ENCODE measurements around the gene NEB.
A peak's percentile ranks its signal among the peaks of the same experiment; 100 is the strongest.
"Not testable (repeated sequence)": the region's sequence is repeated elsewhere in the genome, so short reads cannot be mapped to it uniquely, and the experiment has no call there.

The NEB gene

DNA sequence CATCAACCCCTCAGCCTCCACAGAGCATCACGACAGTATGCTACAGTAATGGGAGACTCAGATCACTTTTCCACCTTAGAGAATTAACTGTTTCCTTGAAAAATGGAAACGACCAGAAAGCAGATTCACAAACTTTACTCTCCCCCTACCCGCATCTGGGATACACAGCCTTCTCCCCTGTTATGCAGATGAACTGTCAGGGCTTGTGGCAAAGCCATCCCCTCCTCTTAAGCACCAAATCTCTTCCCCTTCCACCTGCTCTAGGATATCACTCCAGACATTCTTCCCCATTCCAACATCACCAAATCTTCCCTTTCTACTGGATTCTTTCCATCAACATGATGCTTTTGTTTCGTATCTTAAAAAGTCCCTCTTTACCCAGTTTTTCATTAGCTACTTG is 26.4 kb downstream of the NEB start:
- Mint-ChIP-seq H3K4me1 (peaks cover 6% of the 10 kb centered on the region), H3K9me3 (no peaks in the 10 kb centered on the region), H3K36me3 (no peaks in the 10 kb centered on the region), H3K4me3 (no peak overlapping the region), H3K27me3 (no peaks in the 10 kb centered on the region), H3K27ac (no peak overlapping the region)
- DNase-seq (ENCODE audit: low spot score in 2 of 2) (no peak), ATAC-seq (ENCODE audit: low read depth) (no peak)

DNA sequence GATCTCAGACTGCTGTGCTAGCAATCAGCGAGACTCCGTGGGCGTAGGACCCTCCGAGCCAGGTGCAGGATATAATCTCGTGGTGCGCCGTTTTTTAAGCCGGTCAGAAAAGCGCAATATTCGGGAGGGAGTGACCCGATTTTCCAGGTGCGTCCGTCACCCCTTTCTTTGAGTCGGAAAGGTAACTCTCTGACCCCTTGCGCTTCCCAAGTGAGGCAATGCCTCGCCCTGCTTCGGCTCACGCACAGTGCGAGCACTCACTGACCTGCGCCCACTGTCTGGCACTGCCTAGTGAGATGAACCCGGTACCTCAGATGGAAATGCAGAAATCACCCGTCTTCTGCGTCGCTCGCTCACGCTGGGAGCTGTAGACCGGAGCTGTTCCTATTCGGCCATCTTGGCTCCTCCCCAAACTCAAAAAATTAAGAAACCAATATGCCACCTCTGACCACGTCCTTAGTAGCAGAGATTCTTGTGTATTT is 29.8 kb downstream of the NEB start:
- not testable (repeated sequence) for H3K36me3 Mint-ChIP-seq; ATAC-seq (ENCODE audit: low read depth); DNase-seq (ENCODE audit: low spot score in 2 of 2); H3K27me3 Mint-ChIP-seq; H3K9me3 Mint-ChIP-seq; H3K27ac Mint-ChIP-seq; H3K4me3 Mint-ChIP-seq; H3K4me1 Mint-ChIP-seq

- H3K4me3 Mint-ChIP-seq; H3K4me1 Mint-ChIP-seq; H3K27ac Mint-ChIP-seq; H3K9me3 Mint-ChIP-seq; DNase-seq (ENCODE audit: low spot score in 2 of 2); H3K27me3 Mint-ChIP-seq; H3K36me3 Mint-ChIP-seq; ATAC-seq (ENCODE audit: low read depth): not testable (repeated sequence)
These were observed 36.1 kb downstream of the NEB start for GRCh38 chr2:151698134-151698533.

GRCh38 chr2:151695778-151696177 is 38.5 kb downstream of the NEB start:
- DNase-seq (ENCODE audit: low spot score in 2 of 2) (no peak), ATAC-seq (ENCODE audit: low read depth) (no peak)
- Mint-ChIP-seq H3K36me3 (no peaks in the 10 kb centered on the region), H3K27ac (no peak overlapping the region), H3K9me3 (no peaks in the 10 kb centered on the region), H3K4me1 (peaks cover 4% of the 10 kb centered on the region), H3K27me3 (no peaks in the 10 kb centered on the region), H3K4me3 (no peak overlapping the region)

DNA sequence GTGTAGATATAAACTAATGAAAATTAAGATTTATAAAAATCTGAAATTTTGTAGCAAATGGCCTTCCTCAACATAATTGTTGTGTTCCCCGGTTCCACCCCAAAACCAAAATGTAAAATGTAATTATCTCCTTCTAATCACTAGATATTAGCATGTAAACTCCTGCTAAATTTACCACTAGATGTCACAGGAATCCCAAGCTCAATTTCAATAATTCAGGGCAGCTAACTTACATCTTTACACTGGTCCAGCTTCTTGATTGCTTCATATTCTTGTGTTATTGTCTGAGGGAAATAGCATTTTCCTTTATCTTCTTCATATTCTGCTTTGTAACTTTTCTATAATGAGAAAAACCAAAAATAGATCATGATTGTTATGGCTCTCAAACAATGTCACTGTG is 42.6 kb downstream of the NEB start:
- H3K27ac Mint-ChIP-seq = no peak overlapping the region
- peaks cover 4% of the 10 kb centered on the region for H3K4me1 Mint-ChIP-seq
- DNase-seq (ENCODE audit: low spot score in 2 of 2) (no peak), ATAC-seq (ENCODE audit: low read depth) (peak; percentile 26)
- H3K36me3 Mint-ChIP-seq = no peaks in the 10 kb centered on the region
- H3K4me3 Mint-ChIP-seq = no peak overlapping the region
- H3K27me3 Mint-ChIP-seq = no peaks in the 10 kb centered on the region
- H3K9me3 Mint-ChIP-seq = no peaks in the 10 kb centered on the region

DNA sequence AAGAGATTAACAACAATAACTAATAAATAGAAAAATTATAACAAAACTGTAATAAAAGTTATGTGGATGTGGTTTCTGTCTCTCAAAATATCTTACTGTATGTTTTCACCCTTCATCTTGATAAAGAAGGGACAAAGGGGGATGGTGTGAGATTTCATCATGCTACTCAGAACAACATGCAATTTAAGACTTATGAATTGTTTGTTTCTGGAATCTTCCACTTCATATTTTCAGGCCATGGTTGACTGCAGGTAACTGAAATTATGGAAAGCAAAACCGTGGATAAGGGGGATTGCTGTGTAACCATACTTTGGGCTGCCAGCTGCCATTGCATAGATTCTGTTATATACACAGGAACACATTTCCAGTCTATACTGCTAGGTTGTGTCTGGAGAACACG is 45.6 kb downstream of the NEB start:
- H3K27me3 Mint-ChIP-seq = no peaks in the 10 kb centered on the region
- H3K4me3 Mint-ChIP-seq = no peak overlapping the region
- no peaks in the 10 kb centered on the region for H3K9me3 Mint-ChIP-seq
- DNase-seq (ENCODE audit: low spot score in 2 of 2) = no peak
- peaks cover 1% of the 10 kb centered on the region for H3K36me3 Mint-ChIP-seq
- ATAC-seq (ENCODE audit: low read depth) = no peak
- no peaks in the 10 kb centered on the region for H3K4me1 Mint-ChIP-seq
- no peak overlapping the region for H3K27ac Mint-ChIP-seq

GRCh38 chr2:151682459-151683003 is 51.7 kb downstream of the NEB start:
- DNase-seq (ENCODE audit: low spot score in 2 of 2) = no peak
- Mint-ChIP-seq H3K27me3 (no peaks in the 10 kb centered on the region), H3K27ac (no peak overlapping the region), H3K4me1 (no peaks in the 10 kb centered on the region), H3K4me3 (no peak overlapping the region), H3K36me3 (peaks cover 4% of the 10 kb centered on the region), H3K9me3 (no peaks in the 10 kb centered on the region)
- no peak for ATAC-seq (ENCODE audit: low read depth)

DNA sequence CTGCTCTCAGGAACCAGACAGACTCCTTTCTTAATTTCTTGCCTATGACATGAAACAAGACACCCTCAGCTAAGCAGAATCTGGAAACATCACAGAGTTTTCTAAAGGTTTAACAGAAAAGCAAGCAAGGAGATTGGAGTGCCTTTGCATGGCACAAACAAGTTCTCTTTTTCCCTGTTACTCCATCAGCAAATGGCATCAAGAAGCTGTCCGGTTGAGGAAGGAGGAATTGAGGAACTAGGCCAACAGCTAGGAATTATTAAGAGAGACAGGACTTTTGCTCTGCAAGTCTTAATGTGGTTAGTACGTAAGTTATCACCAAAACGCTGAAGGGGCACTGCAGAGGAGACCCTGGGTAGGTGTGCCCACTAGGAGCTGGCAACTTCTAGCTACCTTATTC is 53.2 kb downstream of the NEB start:
- DNase-seq (ENCODE audit: low spot score in 2 of 2) = no peak
- no peak for ATAC-seq (ENCODE audit: low read depth)
- Mint-ChIP-seq H3K4me1 (peaks cover 5% of the 10 kb centered on the region), H3K36me3 (peaks cover 6% of the 10 kb centered on the region), H3K27ac (no peak overlapping the region), H3K4me3 (no peak overlapping the region), H3K9me3 (no peaks in the 10 kb centered on the region), H3K27me3 (no peaks in the 10 kb centered on the region)

GRCh38 chr2:151679994-151680393 is 54.3 kb downstream of the NEB start:
- Mint-ChIP-seq H3K4me1 (peaks cover 5% of the 10 kb centered on the region), H3K36me3 (peaks cover 6% of the 10 kb centered on the region), H3K9me3 (no peaks in the 10 kb centered on the region), H3K27me3 (no peaks in the 10 kb centered on the region), H3K4me3 (no peak overlapping the region), H3K27ac (no peak overlapping the region)
- ATAC-seq (ENCODE audit: low read depth) (no peak), DNase-seq (ENCODE audit: low spot score in 2 of 2) (no peak)

- no peak for DNase-seq (ENCODE audit: low spot score in 2 of 2)
- no peak for ATAC-seq (ENCODE audit: low read depth)
- Mint-ChIP-seq H3K4me1 (peaks cover 5% of the 10 kb centered on the region), H3K27me3 (no peaks in the 10 kb centered on the region), H3K4me3 (no peak overlapping the region), H3K27ac (no peak overlapping the region), H3K36me3 (peaks cover 6% of the 10 kb centered on the region), H3K9me3 (no peaks in the 10 kb centered on the region)
These were observed 55.4 kb downstream of the NEB start for GRCh38 chr2:151678849-151679248.

- peaks cover 19% of the 10 kb centered on the region for H3K4me1 Mint-ChIP-seq
- ATAC-seq (ENCODE audit: low read depth) (no peak), DNase-seq (ENCODE audit: low spot score in 2 of 2) (no peak)
- H3K4me3 Mint-ChIP-seq = no peak overlapping the region
- no peaks in the 10 kb centered on the region for H3K9me3 Mint-ChIP-seq
- H3K27ac Mint-ChIP-seq = no peak overlapping the region
- peaks cover 1% of the 10 kb centered on the region for H3K27me3 Mint-ChIP-seq
- H3K36me3 Mint-ChIP-seq = peaks cover 13% of the 10 kb centered on the region
These were observed 61.3 kb downstream of the NEB start for GRCh38 chr2:151673016-151673415.

DNA sequence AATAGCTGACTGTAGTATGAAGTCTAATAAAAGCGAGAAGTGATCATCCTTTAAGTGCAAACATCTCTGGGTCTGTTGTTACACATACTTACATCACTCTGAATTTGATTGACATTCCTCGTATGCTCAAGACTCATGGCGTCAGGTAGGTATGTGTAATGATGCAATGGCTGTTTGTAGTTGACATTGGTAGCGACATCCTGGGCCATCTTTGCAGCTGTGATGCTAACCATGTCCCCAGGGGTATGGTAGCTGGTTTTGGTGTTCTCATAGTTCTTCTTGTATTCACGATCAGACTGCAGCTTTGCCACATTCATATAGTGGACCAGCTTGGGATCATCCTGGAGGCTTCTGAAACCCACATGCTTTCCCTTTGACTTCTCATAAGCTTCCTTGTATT is 62.0 kb downstream of the NEB start:
- Mint-ChIP-seq H3K4me1 (peaks cover 19% of the 10 kb centered on the region), H3K27me3 (peaks cover 1% of the 10 kb centered on the region), H3K27ac (no peak overlapping the region), H3K36me3 (peaks cover 9% of the 10 kb centered on the region), H3K4me3 (no peak overlapping the region), H3K9me3 (no peaks in the 10 kb centered on the region)
- ATAC-seq (ENCODE audit: low read depth) (no peak), DNase-seq (ENCODE audit: low spot score in 2 of 2) (no peak)

DNA sequence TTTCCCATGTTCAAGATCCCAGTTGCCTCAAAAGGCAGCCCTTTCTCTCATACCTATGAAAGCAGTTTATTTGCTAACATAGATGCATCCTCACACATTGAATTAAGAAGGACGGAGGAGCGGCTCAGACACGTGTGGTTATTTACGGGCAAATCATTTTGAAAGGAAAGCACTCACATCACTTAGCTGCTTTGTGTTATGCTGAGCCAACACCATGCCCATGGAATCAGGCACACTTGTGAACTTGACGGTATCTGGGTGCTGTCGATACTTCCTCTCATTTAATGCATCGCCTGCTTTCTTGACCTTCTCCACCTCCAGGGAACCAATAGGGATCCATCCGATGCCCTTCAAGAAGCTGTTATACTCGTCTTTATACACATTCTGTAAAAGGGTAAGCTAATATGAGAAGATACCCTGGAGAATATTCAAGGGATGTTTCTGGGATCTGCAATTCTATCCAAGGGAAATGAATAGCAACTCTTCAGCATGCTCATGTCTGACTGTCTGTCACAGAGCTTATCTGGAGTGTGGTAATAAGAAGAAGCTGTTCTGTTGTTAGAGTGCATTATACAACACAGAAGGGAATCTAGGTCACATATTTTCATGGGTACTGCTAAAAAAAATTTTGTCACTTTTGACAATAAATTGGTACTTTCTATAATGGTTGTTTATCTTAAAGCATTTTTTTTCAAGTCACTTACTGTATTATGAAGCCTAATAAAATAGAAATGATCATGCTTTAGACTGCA is 63.3 kb downstream of the NEB start:
- H3K36me3 Mint-ChIP-seq = peaks cover 9% of the 10 kb centered on the region
- no peak overlapping the region for H3K4me3 Mint-ChIP-seq
- ATAC-seq (ENCODE audit: low read depth) (no peak), DNase-seq (ENCODE audit: low spot score in 2 of 2) (no peak)
- H3K9me3 Mint-ChIP-seq = no peaks in the 10 kb centered on the region
- peaks cover 14% of the 10 kb centered on the region for H3K4me1 Mint-ChIP-seq
- H3K27ac Mint-ChIP-seq = no peak overlapping the region
- peaks cover 1% of the 10 kb centered on the region for H3K27me3 Mint-ChIP-seq

GRCh38 chr2:151670346-151670745 is 63.9 kb downstream of the NEB start:
- Mint-ChIP-seq H3K27me3 (peaks cover 1% of the 10 kb centered on the region), H3K36me3 (peaks cover 9% of the 10 kb centered on the region), H3K4me1 (peaks cover 14% of the 10 kb centered on the region), H3K9me3 (no peaks in the 10 kb centered on the region), H3K4me3 (no peak overlapping the region), H3K27ac (no peak overlapping the region)
- DNase-seq (ENCODE audit: low spot score in 2 of 2) (no peak), ATAC-seq (ENCODE audit: low read depth) (no peak)

DNA sequence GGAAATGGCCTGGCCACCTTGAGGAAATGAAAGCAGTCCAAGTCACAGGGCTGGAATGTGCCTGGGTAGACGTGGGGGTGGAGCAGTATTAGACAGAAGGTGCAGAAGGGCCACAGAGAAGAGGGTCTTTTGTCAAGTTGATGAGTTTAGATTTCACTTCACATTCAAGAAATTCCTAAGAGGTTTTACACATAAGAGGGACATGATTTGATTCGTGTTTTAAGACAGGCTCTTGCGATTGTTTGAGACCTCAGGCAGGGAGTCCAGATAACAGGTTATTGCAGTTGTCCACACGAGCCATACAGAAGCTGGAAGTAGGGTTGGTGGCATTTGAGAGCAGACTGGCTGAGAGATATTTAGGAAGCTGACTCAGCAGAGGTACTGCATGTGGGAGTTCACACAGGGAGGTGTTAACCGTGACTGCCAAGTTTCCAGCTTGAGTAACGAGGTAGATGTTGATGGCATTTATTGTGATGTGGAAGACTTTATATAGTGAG is 64.6 kb downstream of the NEB start:
- H3K9me3 Mint-ChIP-seq = no peaks in the 10 kb centered on the region
- no peak for ATAC-seq (ENCODE audit: low read depth)
- H3K36me3 Mint-ChIP-seq = peaks cover 9% of the 10 kb centered on the region
- DNase-seq (ENCODE audit: low spot score in 2 of 2) = no peak
- H3K4me1 Mint-ChIP-seq = peaks cover 18% of the 10 kb centered on the region
- H3K27ac Mint-ChIP-seq = no peak overlapping the region
- peaks cover 1% of the 10 kb centered on the region for H3K27me3 Mint-ChIP-seq
- no peak overlapping the region for H3K4me3 Mint-ChIP-seq
